ENCODE measurements around the gene GALC. TPM values are rescaled to one million over a fixed set of nuclear protein-coding genes. Genes with fewer than 3 reads are reported as not detected.

Gene GALC
- 1.0 and 3.7 TPM in 2 replicates for total RNA-seq (2022)
- Bru-seq, nascent RNA = percentile 29 among the genes with signal in this experiment
- BruChase-seq, experiment 1, labeled RNA remaining after a 6-hour chase = percentile 30 among the genes with signal in this experiment
- BruChase-seq, experiment 2, labeled RNA remaining after a 2-hour chase = percentile 28 among the genes with signal in this experiment
- long read RNA-seq, partial matches to known transcripts = 0 of 5 reads
- long read RNA-seq, other reads (novel, unspliced or antisense) = 0 of 5 reads

GRCh38 chr14:87992718-87993628 lies at the start of gene GALC:
Gene GALC (minus strand): TSS chr14:87993182. CDS start chr14:87993164, 18 bp downstream.
- H3K27ac Mint-ChIP-seq (ENCODE audit: low read depth, unreplicated experiment) = peak within 1 kb of the TSS; percentile 59
- H3K9me3 Mint-ChIP-seq (ENCODE audit: unreplicated experiment) = no peaks in the 10 kb centered on the region
- intact Hi-C loops (cut with micrococcal nuclease) = no loop called here
- H3K36me3 Mint-ChIP-seq (ENCODE audit: insufficient read depth, unreplicated experiment) = no peaks in the 10 kb centered on the region
- no TSS peak for BruUV-seq (replicated peaks)
- no peak for DNase-seq (ENCODE audit: unreplicated experiment)
- peaks cover 5% of the 10 kb centered on the region for H3K4me1 Mint-ChIP-seq (ENCODE audit: insufficient read depth, unreplicated experiment)
- ChIA-PET POLR2A (no interaction called here), CTCF (interaction anchor here (1.3 kb wide), 1 partner anchor 47 kb away, joined by 3 read pairs; no protein-coding TSS in a partner anchor)
- H3K4me3 Mint-ChIP-seq (ENCODE audit: unreplicated experiment) = peak within 1 kb of the TSS; percentile 56
- H3K27me3 Mint-ChIP-seq (ENCODE audit: insufficient read depth, unreplicated experiment) = peaks cover 22% of the 10 kb centered on the region
- no peak for TF ChIP-seq CTCF (IDR thresholded peaks at IDR 0.05; ENCODE audit: unreplicated experiment)

GRCh38 chr14:88040146-88040545 lies 47.2 kb upstream of the GALC start:
- Mint-ChIP-seq H3K9me3 (ENCODE audit: unreplicated experiment) (no peaks in the 10 kb centered on the region), H3K4me3 (ENCODE audit: unreplicated experiment) (no peak overlapping the region), H3K4me1 (ENCODE audit: insufficient read depth, unreplicated experiment) (no peaks in the 10 kb centered on the region), H3K36me3 (ENCODE audit: insufficient read depth, unreplicated experiment) (no peaks in the 10 kb centered on the region), H3K27me3 (ENCODE audit: insufficient read depth, unreplicated experiment) (peaks cover 16% of the 10 kb centered on the region), H3K27ac (ENCODE audit: low read depth, unreplicated experiment) (no peak overlapping the region)
- TF ChIP-seq CTCF (IDR thresholded peaks at IDR 0.05; ENCODE audit: unreplicated experiment) = no peak
- no TSS peak for BruUV-seq (replicated peaks)
- ChIA-PET CTCF (no interaction called here), POLR2A (no interaction called here)
- no peak for DNase-seq (ENCODE audit: unreplicated experiment)
- intact Hi-C loops (cut with micrococcal nuclease) = no loop called here

- H3K27me3 Mint-ChIP-seq (ENCODE audit: insufficient read depth, unreplicated experiment) = peaks cover 16% of the 10 kb centered on the region
- no peak overlapping the region for H3K27ac Mint-ChIP-seq (ENCODE audit: low read depth, unreplicated experiment)
- ChIA-PET CTCF (interaction anchor here (0.7 kb wide), 1 partner anchor 26 kb away, joined by 3 read pairs; no protein-coding TSS in a partner anchor), POLR2A (no interaction called here)
- no peak for TF ChIP-seq CTCF (IDR thresholded peaks at IDR 0.05; ENCODE audit: unreplicated experiment)
- no peak overlapping the region for H3K4me3 Mint-ChIP-seq (ENCODE audit: unreplicated experiment)
- no peaks in the 10 kb centered on the region for H3K4me1 Mint-ChIP-seq (ENCODE audit: insufficient read depth, unreplicated experiment)
- intact Hi-C loops (cut with micrococcal nuclease) = no loop called here
- H3K36me3 Mint-ChIP-seq (ENCODE audit: insufficient read depth, unreplicated experiment) = no peaks in the 10 kb centered on the region
- no TSS peak for BruUV-seq (replicated peaks)
- DNase-seq (ENCODE audit: unreplicated experiment) = no peak
- no peaks in the 10 kb centered on the region for H3K9me3 Mint-ChIP-seq (ENCODE audit: unreplicated experiment)
These were observed 46.2 kb upstream of the GALC start for GRCh38 chr14:88039197-88039596.

- Mint-ChIP-seq H3K27me3 (ENCODE audit: insufficient read depth, unreplicated experiment) (peaks cover 16% of the 10 kb centered on the region), H3K36me3 (ENCODE audit: insufficient read depth, unreplicated experiment) (no peaks in the 10 kb centered on the region), H3K4me3 (ENCODE audit: unreplicated experiment) (no peak overlapping the region), H3K27ac (ENCODE audit: low read depth, unreplicated experiment) (no peak overlapping the region), H3K9me3 (ENCODE audit: unreplicated experiment) (no peaks in the 10 kb centered on the region), H3K4me1 (ENCODE audit: insufficient read depth, unreplicated experiment) (no peaks in the 10 kb centered on the region)
- DNase-seq (ENCODE audit: unreplicated experiment) = no peak
- CTCF ChIA-PET = interaction anchor here (0.9 kb wide), 1 partner anchor 23 kb away, joined by 3 read pairs; no protein-coding TSS in a partner anchor
- POLR2A ChIA-PET = no interaction called here
- intact Hi-C loops (cut with micrococcal nuclease) = no loop called here
- TF ChIP-seq CTCF (IDR thresholded peaks at IDR 0.05; ENCODE audit: unreplicated experiment) = no peak
- no TSS peak for BruUV-seq (replicated peaks)
These were observed 44.3 kb upstream of the GALC start for GRCh38 chr14:88037325-88037724.
